Measurements from ENCODE around the gene PRKCH. TPM values are rescaled to one million over a fixed set of nuclear protein-coding genes. Genes with fewer than 3 reads are reported as not detected.
A peak's percentile ranks its signal among the peaks of the same experiment; 100 is the strongest.

The PRKCH gene
- polyA plus RNA-seq, 3 donors = 3.6 to 6.2 (median 5.4) TPM

DNA sequence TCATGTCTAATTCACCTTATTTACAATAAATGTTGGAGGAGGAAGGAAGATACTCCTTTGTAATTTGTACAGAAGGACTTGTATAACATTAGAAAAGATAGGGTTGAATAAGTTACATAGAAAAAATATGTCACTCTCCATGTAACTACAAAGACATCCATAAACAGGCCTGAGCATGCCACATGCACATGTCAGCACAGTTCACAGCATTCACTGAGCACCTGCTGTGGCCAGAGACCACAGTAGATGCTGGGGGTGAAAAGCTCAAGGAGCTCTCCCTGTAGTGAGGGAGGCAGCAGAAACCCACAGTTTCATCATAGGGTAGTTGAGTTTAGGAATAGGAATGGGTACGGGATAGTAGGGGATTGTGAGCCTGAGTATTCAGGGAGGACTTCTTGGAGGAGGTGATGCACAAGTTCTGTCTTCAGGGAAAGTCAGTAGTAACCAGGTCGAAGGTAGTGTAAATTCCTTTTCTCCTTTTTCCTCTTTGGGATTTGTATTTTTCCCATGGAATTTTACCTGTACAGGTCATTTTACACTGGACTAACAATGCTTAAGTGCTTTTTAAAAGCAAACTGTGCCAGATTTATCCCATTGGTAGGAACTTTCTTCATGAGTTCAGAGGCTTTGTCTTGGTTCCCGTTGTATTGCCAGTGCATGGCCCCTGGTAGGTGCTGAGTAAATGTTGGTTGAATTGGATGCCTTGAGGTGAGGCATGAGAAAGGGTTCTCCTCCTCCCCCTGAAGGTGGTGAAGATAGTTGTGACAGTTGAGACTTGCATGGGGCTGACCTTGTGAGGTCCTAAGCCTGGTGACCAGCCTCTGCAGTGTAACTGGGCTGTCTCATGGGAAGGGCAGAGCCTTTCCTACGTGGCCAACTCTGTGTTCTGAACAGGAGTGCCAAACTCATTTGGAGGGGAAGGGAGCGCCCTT, 20.2 kb downstream of the PRKCH start:
- TF ChIP-seq, protein P1, sequence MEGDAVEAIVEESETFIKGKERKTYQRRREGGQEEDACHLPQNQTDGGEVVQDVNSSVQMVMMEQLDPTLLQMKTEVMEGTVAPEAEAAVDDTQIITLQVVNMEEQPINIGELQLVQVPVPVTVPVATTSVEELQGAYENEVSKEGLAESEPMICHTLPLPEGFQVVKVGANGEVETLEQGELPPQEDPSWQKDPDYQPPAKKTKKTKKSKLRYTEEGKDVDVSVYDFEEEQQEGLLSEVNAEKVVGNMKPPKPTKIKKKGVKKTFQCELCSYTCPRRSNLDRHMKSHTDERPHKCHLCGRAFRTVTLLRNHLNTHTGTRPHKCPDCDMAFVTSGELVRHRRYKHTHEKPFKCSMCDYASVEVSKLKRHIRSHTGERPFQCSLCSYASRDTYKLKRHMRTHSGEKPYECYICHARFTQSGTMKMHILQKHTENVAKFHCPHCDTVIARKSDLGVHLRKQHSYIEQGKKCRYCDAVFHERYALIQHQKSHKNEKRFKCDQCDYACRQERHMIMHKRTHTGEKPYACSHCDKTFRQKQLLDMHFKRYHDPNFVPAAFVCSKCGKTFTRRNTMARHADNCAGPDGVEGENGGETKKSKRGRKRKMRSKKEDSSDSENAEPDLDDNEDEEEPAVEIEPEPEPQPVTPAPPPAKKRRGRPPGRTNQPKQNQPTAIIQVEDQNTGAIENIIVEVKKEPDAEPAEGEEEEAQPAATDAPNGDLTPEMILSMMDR (IDR thresholded peaks at IDR 0.05) = no peak
- H3K9me3 Mint-ChIP-seq = peaks cover 0 to 3% (median 0%) of the 10 kb centered on the region in 7 donors
- Histone ChIP-seq H3K4me2 (replicated peaks; ENCODE audit: extremely low read depth, low read length, poor library complexity, severe bottlenecking) (no peak overlapping the region), H4K20me1 (ENCODE audit: insufficient read depth, low read length) (no peaks in the 10 kb centered on the region), H3K36me3 (replicated peaks in 1 of 2; ENCODE audit: control insufficient read depth in 1 of 2, insufficient read depth in 2 of 2, low read length in 2 of 2) (no peaks in the 10 kb centered on the region), H3K27ac (ENCODE audit: low read depth in 1 of 2, low read length in 2 of 2) (peak overlapping the region in 1 of 2 donors; percentile 93), H3K27me3 (ENCODE audit: control insufficient read depth in 2 of 2, insufficient read depth in 2 of 2, low read length in 2 of 2) (no peaks in the 10 kb centered on the region), H2AFZ (ENCODE audit: insufficient read depth, low read depth, low read length, poor library complexity, severe bottlenecking) (peak overlapping the region; percentile 47), H3K4me1 (ENCODE audit: control insufficient read depth in 1 of 2, insufficient read depth in 2 of 2, low read length in 2 of 2) (peaks cover 53 to 56% of the 10 kb centered on the region in 2 donors), H3K9ac (ENCODE audit: insufficient read depth, low read length, poor library complexity, severe bottlenecking) (no peak overlapping the region), H3K79me2 (ENCODE audit: insufficient read depth, low read length) (peaks cover 48% of the 10 kb centered on the region), H3K9me3 (replicated peaks in 1 of 2; ENCODE audit: control insufficient read depth in 1 of 2, insufficient read depth in 1 of 2, low read length in 2 of 2) (no peaks in the 10 kb centered on the region), H3K4me3 (replicated peaks in 1 of 3; ENCODE audit: low read depth in 2 of 3, low read length in 3 of 3) (no peak overlapping the region)
- intact Hi-C loops (cut with micrococcal nuclease) = no loop called here
- peaks cover 2 to 3% of the 10 kb centered on the region in 2 donors for H3K36me3 Mint-ChIP-seq
- peak overlapping the region in 1 of 2 donors; percentile 36 for H3K4me3 Mint-ChIP-seq
- peaks cover 67% of the 10 kb centered on the region for H3K4me1 Mint-ChIP-seq
- 100% methylated on average over 1 of the region's 5 CpGs for WGBS (ENCODE audit: insufficient coverage)
- DNase-seq = no peak
- peak overlapping the region in 5 of 7 donors; percentile 26 to 97 (median 59) for H3K27ac Mint-ChIP-seq
- H3K27me3 Mint-ChIP-seq (ENCODE audit: low read depth in 3 of 3) = peaks cover 0 to 2% (median 2%) of the 10 kb centered on the region in 3 donors

DNA sequence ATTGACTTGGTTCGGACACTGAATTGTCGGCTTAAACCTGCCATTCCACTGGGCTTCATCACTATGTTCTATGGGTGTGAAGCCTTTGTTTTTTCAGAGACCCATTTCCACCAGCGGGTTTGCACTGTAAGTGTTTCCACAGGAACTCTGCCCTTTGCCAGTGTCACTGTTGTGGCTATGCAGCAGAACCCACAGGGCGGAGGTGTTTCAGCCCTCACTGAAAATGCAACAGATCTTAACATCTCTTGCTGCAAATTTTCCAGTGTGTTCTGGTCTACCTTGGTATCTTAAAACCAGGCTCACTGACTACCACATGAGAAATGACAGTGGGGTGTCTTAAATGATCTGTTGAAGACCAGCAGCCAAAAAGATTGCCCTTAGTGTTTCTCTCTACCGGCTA, 21.1 kb downstream of the PRKCH start:
- Histone ChIP-seq H3K4me3 (replicated peaks in 1 of 3; ENCODE audit: low read depth in 2 of 3, low read length in 3 of 3) (peak overlapping the region in 1 of 3 experiments; percentile 67), H2AFZ (ENCODE audit: insufficient read depth, low read depth, low read length, poor library complexity, severe bottlenecking) (peak overlapping the region; percentile 23), H3K9ac (ENCODE audit: insufficient read depth, low read length, poor library complexity, severe bottlenecking) (no peak overlapping the region), H3K36me3 (replicated peaks in 1 of 2; ENCODE audit: control insufficient read depth in 1 of 2, insufficient read depth in 2 of 2, low read length in 2 of 2) (no peaks in the 10 kb centered on the region), H3K9me3 (replicated peaks in 1 of 2; ENCODE audit: control insufficient read depth in 1 of 2, insufficient read depth in 1 of 2, low read length in 2 of 2) (no peaks in the 10 kb centered on the region), H3K27ac (ENCODE audit: low read depth in 1 of 2, low read length in 2 of 2) (peak overlapping the region in 1 of 2 donors; percentile 93), H4K20me1 (ENCODE audit: insufficient read depth, low read length) (no peaks in the 10 kb centered on the region), H3K79me2 (ENCODE audit: insufficient read depth, low read length) (peaks cover 57% of the 10 kb centered on the region), H3K4me2 (replicated peaks; ENCODE audit: extremely low read depth, low read length, poor library complexity, severe bottlenecking) (peak overlapping the region; percentile 81), H3K4me1 (ENCODE audit: control insufficient read depth in 1 of 2, insufficient read depth in 2 of 2, low read length in 2 of 2) (peaks cover 60 to 64% of the 10 kb centered on the region in 2 donors), H3K27me3 (ENCODE audit: control insufficient read depth in 2 of 2, insufficient read depth in 2 of 2, low read length in 2 of 2) (no peaks in the 10 kb centered on the region)
- TF ChIP-seq, protein P1 (IDR thresholded peaks at IDR 0.05) = no peak
- H3K4me3 Mint-ChIP-seq = peak overlapping the region in 1 of 2 donors; percentile 20
- H3K9me3 Mint-ChIP-seq = peaks cover 0 to 3% (median 0%) of the 10 kb centered on the region in 7 donors
- peaks cover 2 to 3% of the 10 kb centered on the region in 2 donors for H3K36me3 Mint-ChIP-seq
- WGBS (ENCODE audit: insufficient coverage) = 0% methylated on average over 2 of the region's 5 CpGs
- intact Hi-C loops (cut with micrococcal nuclease) = no loop called here
- peaks cover 0 to 2% (median 2%) of the 10 kb centered on the region in 3 donors for H3K27me3 Mint-ChIP-seq (ENCODE audit: low read depth in 3 of 3)
- DNase-seq = no peak
- H3K27ac Mint-ChIP-seq = peak overlapping the region; percentile 86 to 98 (median 92)
- H3K4me1 Mint-ChIP-seq = peaks cover 76% of the 10 kb centered on the region

All from CD14-positive monocyte (primary cell).